H9 (cell line): Measurements from ENCODE around the gene IL17REL. TPM values are rescaled to one million over a fixed set of nuclear protein-coding genes. Genes with fewer than 3 reads are reported as not detected.

ENCODE experiments used
- DNase-seq: peaks from one replicate; pipeline ENCODE4 v3.0.0-alpha.2; 2017
- H2AFZ ChIP-seq: one replicate; pipeline ENCODE4 v1.6.1; 2013; ENCODE audit warnings: mild to moderate bottlenecking, low read length, control low read depth, moderate library complexity
- H2AK5ac ChIP-seq: 2 replicates; pipeline ENCODE4 v1.6.1; 2013; ENCODE audit warnings: low read length, control low read depth, mixed read lengths; ENCODE audit not compliant: insufficient read length
- H2BK120ac ChIP-seq: one replicate; pipeline ENCODE4 v1.6.1; 2013; ENCODE audit warnings: low read depth, mild to moderate bottlenecking, low read length, control low read depth, inconsistent platforms; ENCODE audit not compliant: poor library complexity, severe bottlenecking
- H2BK12ac ChIP-seq: 2 replicates; pipeline ENCODE4 v1.6.1; 2013; ENCODE audit warnings: low read length, control low read depth, mixed read lengths, low read depth; ENCODE audit not compliant: insufficient read length
- H2BK15ac ChIP-seq: 2 replicates; pipeline ENCODE4 v1.6.1; 2013; ENCODE audit warnings: low read depth, low read length, control low read depth
- H2BK20ac ChIP-seq: one replicate; pipeline ENCODE4 v1.6.1; 2013; ENCODE audit warnings: low read depth, mild to moderate bottlenecking, low read length, control low read depth, inconsistent platforms; ENCODE audit not compliant: poor library complexity, severe bottlenecking
- H2BK5ac ChIP-seq: 2 replicates; pipeline ENCODE4 v1.6.1; 2013; ENCODE audit warnings: low read length, control low read depth, mixed read lengths; ENCODE audit not compliant: insufficient read length
- H3K14ac ChIP-seq: 2 replicates; pipeline ENCODE4 v1.6.1; 2013; ENCODE audit warnings: low read length, control low read depth; ENCODE audit not compliant: insufficient read depth
- H3K18ac ChIP-seq: 2 replicates; pipeline ENCODE4 v1.6.1; 2013; ENCODE audit warnings: low read depth, mild to moderate bottlenecking, mixed read lengths, low read length, control low read depth; ENCODE audit not compliant: insufficient read length
- H3K23ac ChIP-seq: 2 replicates; pipeline ENCODE4 v1.6.1; 2013; ENCODE audit warnings: low read length, control low read depth, mixed read lengths, low read depth; ENCODE audit not compliant: insufficient read length
- H3K23me2 ChIP-seq: 2 replicates; pipeline ENCODE4 v1.6.1; 2013; ENCODE audit warnings: low read depth, mild to moderate bottlenecking, mixed read lengths, low read length, control low read depth; ENCODE audit not compliant: insufficient read length, poor library complexity, severe bottlenecking
- H3K27ac ChIP-seq: 2 replicates; pipeline ENCODE4 v1.5.1; 2013; ENCODE audit warnings: low read length, control low read depth, mixed read lengths, low read depth; ENCODE audit not compliant: insufficient read length
- H3K27me3 ChIP-seq: 2 replicates; pipeline ENCODE4 v1.6.1; 2013; ENCODE audit warnings: low read length, control low read depth, inconsistent platforms; ENCODE audit not compliant: insufficient read depth
- H3K4ac ChIP-seq: 2 replicates; pipeline ENCODE4 v1.6.1; 2013; ENCODE audit warnings: low read depth, mild to moderate bottlenecking, control low read depth, inconsistent platforms, low read length, moderate library complexity
- H3K4me1 ChIP-seq: 2 replicates; pipeline ENCODE4 v1.6.1; 2013; ENCODE audit warnings: low read length, control low read depth, inconsistent platforms; ENCODE audit not compliant: insufficient read depth
- H3K4me2 ChIP-seq: 2 replicates; pipeline ENCODE4 v1.6.1; 2013; ENCODE audit warnings: low read length, control low read depth, mixed read lengths; ENCODE audit not compliant: insufficient read length, insufficient read depth
- H3K56ac ChIP-seq: 2 replicates; pipeline ENCODE4 v1.6.1; 2013; ENCODE audit warnings: low read depth, mild to moderate bottlenecking, mixed read lengths, low read length, control low read depth; ENCODE audit not compliant: insufficient read length
- H3K79me1 ChIP-seq: 2 replicates; pipeline ENCODE4 v1.6.1; 2013; ENCODE audit warnings: low read depth, mild to moderate bottlenecking, moderate library complexity, low read length, control low read depth, inconsistent platforms; ENCODE audit not compliant: insufficient read depth, poor library complexity, severe bottlenecking
- H3K79me2 ChIP-seq: 2 replicates; pipeline ENCODE4 v1.6.1; 2013; ENCODE audit warnings: low read length, control low read depth, inconsistent platforms; ENCODE audit not compliant: insufficient read depth
- H3K9ac ChIP-seq: 2 replicates; pipeline ENCODE4 v1.6.1; 2013; ENCODE audit warnings: low read length, control low read depth, mixed read lengths; ENCODE audit not compliant: insufficient read length; ENCODE audit errors: extremely low read depth
- H3K9me3 ChIP-seq: one replicate; pipeline ENCODE4 v1.6.1; 2013; ENCODE audit warnings: low read depth, low read length, inconsistent platforms; ENCODE audit not compliant: control insufficient read depth
- H3T11ph ChIP-seq: one replicate; pipeline ENCODE4 v1.6.1; 2013; ENCODE audit warnings: mild to moderate bottlenecking, low read length, control low read depth, inconsistent platforms
- H4K20me1 ChIP-seq: one replicate; pipeline ENCODE4 v1.6.1; 2013; ENCODE audit not compliant: control insufficient read depth, insufficient read length, insufficient read depth
- H4K5ac ChIP-seq: 2 replicates; pipeline ENCODE4 v1.6.1; 2013; ENCODE audit warnings: low read depth, mild to moderate bottlenecking, mixed read lengths, low read length, control low read depth; ENCODE audit not compliant: insufficient read length
- H4K8ac ChIP-seq: replicated peaks from 2 replicates; pipeline ENCODE4 v1.6.1; 2013; ENCODE audit warnings: low read length, control low read depth, mixed read lengths, low read depth; ENCODE audit not compliant: insufficient read length
- H4K91ac ChIP-seq: 2 replicates; pipeline ENCODE4 v1.6.1; 2013; ENCODE audit warnings: low read depth, mild to moderate bottlenecking, moderate library complexity, mixed read lengths, low read length, control low read depth; ENCODE audit not compliant: insufficient read length
- H3K27ac Mint-ChIP-seq, 3 experiments: 2 replicates in 2 of 3; 3 replicates in 1 of 3; pipeline ENCODE4 v1.8.0; 2020 to 2021; ENCODE audit warnings: mixed read lengths in 3 of 3, mild to moderate bottlenecking in 1 of 3, moderate library complexity in 1 of 3
- H3K27me3 Mint-ChIP-seq: 2 replicates; pipeline ENCODE4 v1.8.0; 2021; ENCODE audit warnings: low read depth, mild to moderate bottlenecking, moderate library complexity, mixed read lengths
- H3K36me3 Mint-ChIP-seq, 3 experiments: 2 replicates in 2 of 3; 3 replicates in 1 of 3; pipeline ENCODE4 v1.8.0; 2020 to 2021; ENCODE audit warnings: low read depth in 3 of 3, mixed read lengths in 3 of 3; ENCODE audit not compliant: insufficient read depth in 1 of 3
- H3K4me1 Mint-ChIP-seq, 2 experiments: 2 replicates each; pipeline ENCODE4 v1.8.0; 2020; ENCODE audit warnings: mixed read lengths in 2 of 2
- H3K4me3 Mint-ChIP-seq, 2 experiments: 2 replicates in 1 of 2; 3 replicates in 1 of 2; pipeline ENCODE4 v1.8.0; 2020 to 2021; ENCODE audit warnings: mild to moderate bottlenecking in 2 of 2, mixed read lengths in 2 of 2, moderate library complexity in 1 of 2
- H3K9me3 Mint-ChIP-seq, 2 experiments: 2 replicates in 1 of 2; 3 replicates in 1 of 2; pipeline ENCODE4 v1.8.0; 2020; ENCODE audit warnings: mild to moderate bottlenecking in 2 of 2, mixed read lengths in 2 of 2, moderate library complexity in 1 of 2
- CTCF ChIP-seq: fragments of 200-600 bp; sonication (generic); conservative IDR thresholded peaks from 3 replicates; pipeline ENCODE4 v1.8.0; 2021; ENCODE audit warnings: antibody characterized with exemption, mild to moderate bottlenecking
- WGBS: extraction: QIAGEN DNeasy Blood & Tissue Kit; methylation state at CpG from one replicate; pipeline ENCODE4 v1.1.7; 2013; ENCODE audit warnings: missing lambda C conversion rate, low lambda C conversion rate, mixed read lengths; ENCODE audit not compliant: insufficient read length; ENCODE audit errors: extremely low coverage; 5-methylcytosine and 5-hydroxymethylcytosine counted together
- total RNA-seq: library from RNA; stranded (reverse); gene quantifications from 2 replicates; pipeline ENCODE4 v1.2.1, GENCODE V29; 2021

The IL17REL gene
- total RNA-seq, 1 experiment from 2014 or later, result 0.20 TPM

GRCh38 chr22:49979587-49980264 lies 32.8 kb downstream of the IL17REL start:
- H4K91ac ChIP-seq, result no peak overlapping the region
- no peak overlapping the region for H2BK15ac ChIP-seq
- no peak overlapping the region for H2BK20ac ChIP-seq
- peak; percentile 87 for TF ChIP-seq CTCF
- no peak overlapping the region for H3K23ac ChIP-seq
- H3K9me3 ChIP-seq, result no peaks in the 10 kb centered on the region
- peaks cover 0 to 8% (median 2%) of the 10 kb centered on the region in 3 experiments; a peak in 3 of 7 replicates for H3K36me3 Mint-ChIP-seq
- no peak overlapping the region for H4K8ac ChIP-seq
- H3K27ac ChIP-seq, result no peak overlapping the region
- H3K56ac ChIP-seq, result no peak overlapping the region
- H3K79me2 ChIP-seq, result no peaks in the 10 kb centered on the region
- H3K4me1 ChIP-seq, result no peaks in the 10 kb centered on the region
- DNase-seq, result peak; percentile 44
- no peak overlapping the region for H3T11ph ChIP-seq
- H3K27me3 ChIP-seq, result peaks cover 2% of the 10 kb centered on the region; the same call in 1 of the 2 replicates
- H3K27ac Mint-ChIP-seq, result no peak overlapping the region; a peak in 1 of 7 replicates
- no peaks in the 10 kb centered on the region for H3K79me1 ChIP-seq
- no peak overlapping the region for H3K9ac ChIP-seq
- peaks cover 8 to 11% of the 10 kb centered on the region in 2 experiments for H3K9me3 Mint-ChIP-seq
- H3K4ac ChIP-seq, result no peak overlapping the region
- H2AFZ ChIP-seq, result no peak overlapping the region
- no peak overlapping the region for H4K5ac ChIP-seq
- no peak overlapping the region for H2BK120ac ChIP-seq
- no peak overlapping the region for H2AK5ac ChIP-seq
- H3K23me2 ChIP-seq, result no peaks in the 10 kb centered on the region
- H3K18ac ChIP-seq, result no peak overlapping the region
- no peak overlapping the region for H3K4me3 Mint-ChIP-seq
- no peak overlapping the region for H2BK12ac ChIP-seq
- H4K20me1 ChIP-seq, result no peaks in the 10 kb centered on the region
- H2BK5ac ChIP-seq, result no peak overlapping the region
- no peak overlapping the region for H3K4me2 ChIP-seq
- H3K27me3 Mint-ChIP-seq, result peaks cover 39% of the 10 kb centered on the region
- no CpG with 5 or more reads among the region's 7 CpGs for WGBS
- H3K14ac ChIP-seq, result no peak overlapping the region
- peaks cover 0 to 7% of the 10 kb centered on the region in 2 experiments; a peak in 3 of 4 replicates for H3K4me1 Mint-ChIP-seq
